SK-N-SH treated with all-trans-retinoic acid at 6 μM for 48 hours (cell line): Measurements from ENCODE around the gene CYP17A1.

ENCODE experiments used
- ARNTL ChIP-seq: fragments of 450-650 bp; formaldehyde crosslinking; IDR thresholded peaks from 2 replicates; pipeline ENCODE4 v1.5.0; 2020; ENCODE audit warnings: low read depth, mild to moderate bottlenecking, moderate library complexity, borderline replicate concordance
- BACH2 ChIP-seq: fragments of 250-450 bp; sonication (Bioruptor Pico); IDR thresholded peaks from 2 replicates; pipeline ENCODE4 v1.9.0; 2021; ENCODE audit warnings: mild to moderate bottlenecking, borderline replicate concordance
- CSDC2 ChIP-seq: fragments of 250-450 bp; sonication (Bioruptor Pico); IDR thresholded peaks from 2 replicates; pipeline ENCODE4 v1.5.0; 2020; ENCODE audit warnings: mild to moderate bottlenecking, moderate library complexity
- ISL1 ChIP-seq: fragments of 250-450 bp; sonication (Bioruptor Pico); IDR thresholded peaks from 2 replicates; pipeline ENCODE4 v2.1.2; 2022; ENCODE audit warnings: mild to moderate bottlenecking, moderate library complexity
- PATZ1 ChIP-seq: fragments of 250-450 bp; sonication (Bioruptor Pico); IDR thresholded peaks from 2 replicates; pipeline ENCODE4 v1.8.0; 2020; ENCODE audit warnings: mild to moderate bottlenecking, moderate library complexity, borderline replicate concordance
- RARB ChIP-seq: fragments of 250-450 bp; sonication (Bioruptor Pico); IDR thresholded peaks from 2 replicates; pipeline ENCODE4 v1.8.0; 2021; ENCODE audit warnings: mild to moderate bottlenecking, moderate library complexity
- TOX ChIP-seq: fragments of 250-450 bp; sonication (Bioruptor Pico); IDR thresholded peaks from 2 replicates; pipeline ENCODE4 v1.8.0; 2021; ENCODE audit warnings: mild to moderate bottlenecking, moderate library complexity, borderline replicate concordance
- ZFP3 ChIP-seq: fragments of 250-450 bp; sonication (Bioruptor Pico); IDR thresholded peaks from 2 replicates; pipeline ENCODE4 v1.5.0; 2020; ENCODE audit warnings: mild to moderate bottlenecking, moderate library complexity
- ZFP30 ChIP-seq: fragments of 450-650 bp; formaldehyde crosslinking; IDR thresholded peaks from 2 replicates; pipeline ENCODE4 v1.5.0; 2022; ENCODE audit warnings: mild to moderate bottlenecking, moderate library complexity
- ZNF565 ChIP-seq: fragments of 450-650 bp; formaldehyde crosslinking; conservative IDR thresholded peaks from 2 replicates; pipeline ENCODE4 v1.5.0; 2020; ENCODE audit warnings: low read depth, mild to moderate bottlenecking, moderate library complexity
- ZNF70 ChIP-seq: fragments of 450-650 bp; formaldehyde crosslinking; IDR thresholded peaks from 2 replicates; pipeline ENCODE4 v1.5.0; 2020; ENCODE audit warnings: mild to moderate bottlenecking, moderate library complexity
- TF ChIP-seq, protein P1 (sequence below): fragments of 250-450 bp; sonication (Bioruptor Pico); IDR thresholded peaks from 2 replicates; pipeline ENCODE4 v1.5.1; 2021; ENCODE audit warnings: mild to moderate bottlenecking, moderate library complexity
- TF ChIP-seq, protein P2 (sequence below): fragments of 250-450 bp; sonication (Bioruptor Pico); IDR thresholded peaks from 2 replicates; pipeline ENCODE4 v1.5.0; 2020; ENCODE audit warnings: mild to moderate bottlenecking, moderate library complexity

- TF ChIP-seq ZFP3 (CRISPR knock-in tag) = no peak
- no peak for TF ChIP-seq ZFP30
- TF ChIP-seq TOX (CRISPR knock-in tag) = no peak
- TF ChIP-seq RARB (CRISPR knock-in tag) = no peak
- TF ChIP-seq CSDC2 = no peak
- TF ChIP-seq, protein P1, sequence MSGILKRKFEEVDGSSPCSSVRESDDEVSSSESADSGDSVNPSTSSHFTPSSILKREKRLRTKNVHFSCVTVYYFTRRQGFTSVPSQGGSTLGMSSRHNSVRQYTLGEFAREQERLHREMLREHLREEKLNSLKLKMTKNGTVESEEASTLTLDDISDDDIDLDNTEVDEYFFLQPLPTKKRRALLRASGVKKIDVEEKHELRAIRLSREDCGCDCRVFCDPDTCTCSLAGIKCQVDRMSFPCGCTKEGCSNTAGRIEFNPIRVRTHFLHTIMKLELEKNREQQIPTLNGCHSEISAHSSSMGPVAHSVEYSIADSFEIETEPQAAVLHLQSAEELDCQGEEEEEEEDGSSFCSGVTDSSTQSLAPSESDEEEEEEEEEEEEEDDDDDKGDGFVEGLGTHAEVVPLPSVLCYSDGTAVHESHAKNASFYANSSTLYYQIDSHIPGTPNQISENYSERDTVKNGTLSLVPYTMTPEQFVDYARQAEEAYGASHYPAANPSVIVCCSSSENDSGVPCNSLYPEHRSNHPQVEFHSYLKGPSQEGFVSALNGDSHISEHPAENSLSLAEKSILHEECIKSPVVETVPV (CRISPR knock-in tag) = no peak
- TF ChIP-seq PATZ1 (CRISPR knock-in tag) = no peak
- TF ChIP-seq ARNTL = no peak
- no peak for TF ChIP-seq BACH2 (CRISPR knock-in tag)
- TF ChIP-seq, protein P2, sequence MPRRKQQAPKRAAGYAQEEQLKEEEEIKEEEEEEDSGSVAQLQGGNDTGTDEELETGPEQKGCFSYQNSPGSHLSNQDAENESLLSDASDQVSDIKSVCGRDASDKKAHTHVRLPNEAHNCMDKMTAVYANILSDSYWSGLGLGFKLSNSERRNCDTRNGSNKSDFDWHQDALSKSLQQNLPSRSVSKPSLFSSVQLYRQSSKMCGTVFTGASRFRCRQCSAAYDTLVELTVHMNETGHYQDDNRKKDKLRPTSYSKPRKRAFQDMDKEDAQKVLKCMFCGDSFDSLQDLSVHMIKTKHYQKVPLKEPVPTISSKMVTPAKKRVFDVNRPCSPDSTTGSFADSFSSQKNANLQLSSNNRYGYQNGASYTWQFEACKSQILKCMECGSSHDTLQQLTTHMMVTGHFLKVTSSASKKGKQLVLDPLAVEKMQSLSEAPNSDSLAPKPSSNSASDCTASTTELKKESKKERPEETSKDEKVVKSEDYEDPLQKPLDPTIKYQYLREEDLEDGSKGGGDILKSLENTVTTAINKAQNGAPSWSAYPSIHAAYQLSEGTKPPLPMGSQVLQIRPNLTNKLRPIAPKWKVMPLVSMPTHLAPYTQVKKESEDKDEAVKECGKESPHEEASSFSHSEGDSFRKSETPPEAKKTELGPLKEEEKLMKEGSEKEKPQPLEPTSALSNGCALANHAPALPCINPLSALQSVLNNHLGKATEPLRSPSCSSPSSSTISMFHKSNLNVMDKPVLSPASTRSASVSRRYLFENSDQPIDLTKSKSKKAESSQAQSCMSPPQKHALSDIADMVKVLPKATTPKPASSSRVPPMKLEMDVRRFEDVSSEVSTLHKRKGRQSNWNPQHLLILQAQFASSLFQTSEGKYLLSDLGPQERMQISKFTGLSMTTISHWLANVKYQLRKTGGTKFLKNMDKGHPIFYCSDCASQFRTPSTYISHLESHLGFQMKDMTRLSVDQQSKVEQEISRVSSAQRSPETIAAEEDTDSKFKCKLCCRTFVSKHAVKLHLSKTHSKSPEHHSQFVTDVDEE (CRISPR knock-in tag) = no peak
- TF ChIP-seq ZNF70 (CRISPR knock-in tag) = no peak
- no peak for TF ChIP-seq ZNF565 (CRISPR knock-in tag)
- TF ChIP-seq ISL1 = no peak
Measured at GRCh38 chr10:102870221-102870620, 33.0 kb upstream of the CYP17A1 start.
